Activated CD4-positive, CD25-positive, alpha-beta regulatory T cell treated with anti-CD3 and anti-CD28 coated beads, Interleukin-2, amount 50 U/mL, for 24 hours (primary cell): Measurements from ENCODE around the gene HACL1.

ENCODE experiments used
- ATAC-seq, 2 donors: fragments of 150-1000 bp; cut with Tn5 transposase; one replicate each; pipeline ENCODE4 v1.10.0; 2021; ENCODE audit warnings: mild to moderate bottlenecking in 1 of 2, moderate library complexity in 1 of 2

Gene HACL1

GRCh38 chr3:15601399-15602145 is at the start of gene HACL1, which contains the start of gene BTD:
TSS of gene HACL1 (minus strand) at chr3:15601569. CDS start at chr3:15601463, 106 bp downstream.
TSS of gene BTD (plus strand) at chr3:15601745. CDS start at chr3:15635440, 33,695 bp downstream.
- peak; percentile 93 to 94 for ATAC-seq

GRCh38 chr3:15649858-15650257 is 48.5 kb upstream of the HACL1 start:
- ATAC-seq = no peak

- ATAC-seq = no peak
Observed at GRCh38 chr3:15649341-15649740, 48.0 kb upstream of the HACL1 start.

GRCh38 chr3:15647611-15648167 is 46.3 kb upstream of the HACL1 start:
- ATAC-seq = peak; percentile 79 to 83

DNA sequence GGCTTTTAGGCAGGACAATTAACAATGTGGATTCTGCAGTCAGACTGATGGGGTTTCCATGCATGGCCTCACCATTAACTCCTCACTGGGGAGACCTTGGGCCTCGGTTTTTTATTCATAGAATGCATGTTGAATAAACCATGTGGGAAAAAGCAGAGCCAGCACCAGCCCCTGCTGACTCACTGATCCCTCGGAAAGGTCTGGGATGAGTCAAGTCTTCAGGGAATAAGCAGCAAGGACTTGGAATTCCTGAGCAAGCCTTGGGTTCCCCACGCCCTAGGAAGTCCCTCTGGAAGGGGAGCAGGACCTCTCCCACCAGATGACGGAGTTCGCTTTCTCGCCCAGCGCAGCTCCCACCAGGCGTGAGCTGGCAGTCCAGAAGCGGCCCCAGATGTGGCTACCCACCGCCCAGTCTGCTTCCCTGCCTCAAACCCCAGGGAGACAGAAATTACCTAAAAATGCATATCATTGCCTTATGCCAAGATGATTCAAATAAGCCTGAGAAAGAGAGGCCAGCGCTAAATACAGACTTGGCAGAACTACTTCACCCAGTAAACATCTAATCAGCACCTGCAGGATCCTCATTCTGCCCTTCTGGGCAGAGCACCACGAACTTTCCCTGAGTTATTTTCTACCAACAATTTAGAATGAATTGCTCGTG is 45.6 kb upstream of the HACL1 start:
- peak in 1 of 2 donors; percentile 30 for ATAC-seq

DNA sequence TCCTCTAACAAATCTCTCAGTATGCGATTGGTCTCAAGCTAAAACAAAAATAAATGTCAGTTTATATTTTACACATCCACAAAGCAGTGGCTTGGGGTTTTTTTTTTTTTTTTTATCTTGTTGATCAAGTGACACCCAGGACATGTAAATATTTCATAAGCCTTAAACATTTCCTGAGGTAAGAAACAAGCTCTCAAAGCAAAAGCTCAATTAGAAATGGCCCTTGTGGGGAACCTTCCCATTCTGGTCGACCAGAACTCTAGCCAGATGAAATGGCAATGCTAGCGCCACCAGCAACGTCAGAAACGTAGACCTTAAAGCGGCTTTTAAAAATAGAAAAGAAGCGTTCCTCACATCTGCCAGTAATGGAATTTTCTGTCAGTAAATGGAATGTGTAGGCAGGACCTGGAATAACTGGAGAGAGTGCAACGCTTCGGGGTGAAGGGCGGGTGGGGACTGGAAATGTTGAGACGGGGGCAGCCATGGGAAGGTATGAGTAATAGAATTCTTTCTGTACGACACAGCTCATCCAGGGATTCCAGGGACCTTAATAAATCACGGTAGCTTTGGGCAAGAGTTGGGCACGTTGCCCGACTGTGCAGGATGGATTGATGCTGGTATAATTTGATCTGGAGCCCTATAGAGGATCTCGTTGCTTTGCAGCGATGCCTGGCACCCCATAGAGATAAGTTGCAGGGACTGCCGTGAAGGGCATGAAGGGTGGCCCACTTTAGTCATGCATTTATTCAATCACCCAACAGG is 44.6 kb upstream of the HACL1 start:
- ATAC-seq = no peak

- ATAC-seq = no peak
Observed at GRCh38 chr3:15645246-15645645, 43.9 kb upstream of the HACL1 start.

DNA sequence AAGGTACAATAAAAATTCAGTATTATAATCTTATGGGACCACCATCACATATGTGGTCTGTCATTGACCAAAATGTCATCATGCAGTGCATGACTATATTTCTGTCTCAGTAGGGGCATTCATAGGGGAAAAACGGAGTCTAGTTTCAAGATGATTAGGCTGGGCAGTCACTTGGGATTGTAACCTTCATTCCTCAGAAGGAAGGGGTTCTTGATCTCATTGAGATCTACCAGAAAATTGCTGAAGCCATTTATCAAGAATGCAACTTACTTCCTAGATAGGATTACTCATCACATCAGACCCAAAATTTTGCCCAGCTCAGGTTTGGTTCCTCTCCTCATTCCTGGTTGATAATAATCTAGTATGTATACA is 37.5 kb upstream of the HACL1 start:
- ATAC-seq = peak in 1 of 2 donors; percentile 7

DNA sequence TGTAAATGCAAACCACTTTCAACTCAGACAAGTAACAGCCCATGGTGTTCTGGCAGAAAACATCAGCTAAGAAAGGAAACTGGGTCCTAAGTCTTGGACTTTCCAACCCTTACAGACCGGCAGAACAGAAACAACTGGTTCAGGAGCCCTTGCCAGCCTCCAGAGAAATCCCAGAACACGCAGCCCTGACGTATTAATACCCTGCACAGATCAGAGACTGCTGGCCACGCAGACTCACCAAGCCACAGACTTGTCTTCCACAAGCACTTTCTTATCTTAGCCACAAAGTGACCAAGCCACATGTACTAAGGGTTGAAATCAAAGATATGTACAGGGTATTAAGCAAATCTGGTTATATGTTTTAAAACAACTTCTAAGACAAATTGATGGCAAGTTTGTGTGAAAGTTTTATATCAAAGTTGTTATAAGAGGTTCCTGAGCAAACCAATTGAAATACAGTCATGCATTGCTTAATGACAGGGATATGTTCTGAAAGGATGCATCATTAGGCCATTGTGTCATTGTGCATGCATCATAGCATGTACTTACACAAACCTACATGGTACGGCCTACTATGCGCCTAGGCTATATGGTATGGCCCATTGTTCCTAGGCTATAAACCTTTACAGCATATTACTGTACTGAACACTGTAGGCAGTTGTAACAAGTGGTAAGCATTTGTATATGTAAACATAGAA is 37.0 kb upstream of the HACL1 start:
- no peak for ATAC-seq

- ATAC-seq = peak in 1 of 2 donors; percentile 4
Observed at GRCh38 chr3:15637131-15637951, 36.0 kb upstream of the HACL1 start.

DNA sequence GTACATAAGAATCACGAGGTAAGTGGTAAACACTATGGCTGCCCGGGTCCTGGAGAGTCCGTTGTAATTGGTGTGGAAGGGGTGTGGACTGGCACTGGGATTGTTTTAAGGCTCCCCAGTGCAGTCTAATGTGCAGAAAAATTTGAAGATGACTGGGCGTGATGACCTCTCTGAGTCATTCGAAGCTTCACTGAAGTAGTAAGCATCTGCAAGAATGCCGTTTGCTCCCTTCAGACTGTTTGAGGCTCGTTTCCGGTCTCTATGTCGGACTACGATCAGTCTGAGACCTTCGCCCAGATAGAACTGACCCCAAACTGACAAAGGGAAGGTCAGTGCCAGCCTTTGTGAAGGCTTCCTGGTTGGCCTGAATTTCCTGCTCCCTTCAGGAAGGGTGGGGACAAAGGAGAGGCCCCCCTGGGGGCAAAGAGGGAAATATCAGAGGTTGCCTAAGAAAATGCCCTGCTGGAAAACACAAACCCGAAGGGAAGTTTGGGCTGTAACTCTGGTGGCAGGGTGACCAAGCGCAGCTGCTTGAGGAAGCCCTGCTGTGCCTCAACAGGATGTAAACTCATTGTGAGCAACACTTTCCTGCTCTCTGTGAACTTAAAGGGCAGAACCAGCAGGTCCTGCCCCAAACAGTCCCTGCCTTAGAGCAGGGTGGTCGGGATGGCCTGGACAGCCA is 34.8 kb upstream of the HACL1 start:
- ATAC-seq = peak; percentile 86 to 89

DNA sequence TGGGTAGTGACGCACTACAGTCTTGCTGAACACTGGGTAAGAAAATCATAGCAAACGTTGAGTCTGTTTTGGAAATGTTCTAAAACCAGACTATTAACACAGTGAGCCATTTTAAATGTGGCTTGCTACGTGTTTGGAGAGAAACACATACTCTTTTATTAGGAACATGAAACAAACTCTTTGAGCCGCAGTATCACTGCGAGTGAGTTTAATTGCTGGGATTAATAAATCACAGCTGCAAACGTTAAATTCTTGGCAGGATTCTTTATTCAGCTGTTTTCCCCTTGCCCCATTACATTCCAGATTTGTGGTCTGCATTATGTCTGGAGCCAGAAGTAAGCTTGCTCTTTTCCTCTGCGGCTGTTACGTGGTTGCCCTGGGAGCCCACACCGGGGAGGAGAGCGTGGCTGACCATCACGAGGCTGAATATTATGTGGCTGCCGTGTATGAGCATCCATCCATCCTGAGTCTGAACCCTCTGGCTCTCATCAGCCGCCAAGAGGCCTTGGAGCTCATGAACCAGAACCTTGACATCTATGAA is 33.8 kb upstream of the HACL1 start:
- ATAC-seq = no peak

DNA sequence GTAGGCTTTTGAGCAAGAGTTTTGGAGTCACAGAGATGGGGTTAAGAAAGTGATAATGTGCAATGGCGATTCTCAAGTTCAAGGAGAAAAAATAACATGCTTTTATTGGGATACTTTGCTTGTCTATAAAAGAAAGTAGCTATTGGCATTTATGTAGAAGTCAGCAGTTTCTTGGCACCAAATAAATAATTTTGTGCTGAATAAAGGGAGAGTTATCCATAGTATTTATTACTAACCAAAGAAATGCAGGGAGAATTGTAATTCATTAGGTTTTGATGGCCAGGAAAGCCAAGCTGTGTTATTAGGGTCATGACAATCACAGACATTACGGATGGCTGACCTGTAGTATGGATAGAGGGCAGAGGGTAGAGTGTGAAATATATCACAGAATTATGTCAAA is 33.3 kb upstream of the HACL1 start:
- ATAC-seq = no peak

DNA sequence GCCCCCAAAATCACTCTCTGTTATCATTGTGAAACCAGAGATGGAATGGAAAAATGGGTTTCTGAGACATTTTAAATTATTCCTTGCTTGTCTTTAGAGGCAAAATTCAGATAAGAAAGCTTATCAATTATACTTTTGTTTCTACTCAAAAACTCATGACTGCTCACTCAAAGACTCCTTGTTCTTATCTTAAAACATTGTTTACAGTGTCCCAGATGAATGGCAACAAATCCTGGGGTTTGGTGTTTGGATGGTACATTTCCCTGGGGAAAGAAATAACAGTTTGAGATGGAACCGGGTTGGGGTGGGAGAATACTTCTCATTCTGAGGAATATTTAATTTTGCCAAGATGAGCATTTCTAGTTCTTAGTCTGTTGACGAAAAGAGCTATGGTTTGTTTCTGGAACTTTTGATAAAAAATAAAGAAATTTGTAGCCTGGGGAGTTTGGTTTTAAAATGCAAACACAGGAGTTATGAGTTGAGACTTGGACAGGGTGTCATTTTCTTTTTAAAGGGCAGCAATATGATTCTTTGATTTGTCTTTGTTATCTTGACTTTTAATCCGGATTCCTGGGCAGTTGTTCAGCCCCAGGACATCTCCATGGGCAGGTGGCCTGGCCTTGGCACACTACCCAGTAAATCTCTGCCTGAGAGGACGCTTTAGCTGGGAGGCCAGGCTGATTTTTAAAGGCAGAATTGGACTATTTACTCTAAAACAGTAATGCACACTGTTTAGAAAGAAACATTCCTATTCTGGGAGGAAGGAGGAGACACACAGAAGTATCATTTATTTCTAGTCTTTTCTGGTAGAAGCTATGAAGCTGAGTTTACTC is 32.6 kb upstream of the HACL1 start:
- ATAC-seq = no peak

DNA sequence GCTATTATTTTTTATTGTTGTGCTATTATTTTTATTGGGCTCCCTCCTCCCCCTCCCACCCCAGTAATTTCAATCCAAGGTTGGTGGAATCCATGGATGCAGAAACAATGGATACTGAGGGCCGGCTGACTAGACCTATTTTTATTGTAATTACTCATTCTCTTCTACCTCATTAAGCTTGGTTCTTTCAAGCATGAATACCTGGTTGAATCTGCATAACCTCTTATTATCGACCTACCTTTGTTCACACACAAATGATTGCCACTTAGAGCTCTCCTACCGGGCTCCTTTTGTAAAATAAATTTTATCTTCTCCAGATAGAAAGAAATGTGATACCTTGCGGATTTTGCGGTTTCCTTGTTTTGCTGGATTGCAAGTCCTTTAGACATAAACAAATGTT is 31.8 kb upstream of the HACL1 start:
- no peak for ATAC-seq

- no peak for ATAC-seq
Observed at GRCh38 chr3:15632212-15632580, 30.8 kb upstream of the HACL1 start.

- ATAC-seq = no peak
Observed at GRCh38 chr3:15631426-15632211, 30.2 kb upstream of the HACL1 start.

- peak; percentile 68 to 71 for ATAC-seq
Observed at GRCh38 chr3:15630646-15631350, 29.4 kb upstream of the HACL1 start.
